ACC112 (cell line): ENCODE results near the gene GRIK4.

Experiments used
- H2AFZ ChIP-seq: fragments of 200-600 bp; sonication (generic); one replicate; pipeline ENCODE4 v1.6.0; 2017; ENCODE audit warnings: antibody characterized with exemption, low read length; ENCODE audit not compliant: unreplicated experiment
- H3K27ac ChIP-seq: fragments of 200-600 bp; sonication (generic); 2 replicates; pipeline ENCODE4 v1.5.1; 2014; ENCODE audit warnings: low read depth, mild to moderate bottlenecking, antibody characterized with exemption, low read length, moderate library complexity
- H3K27me3 ChIP-seq: fragments of 200-600 bp; sonication (generic); 2 replicates; pipeline ENCODE4 v1.6.1; 2014; ENCODE audit warnings: mild to moderate bottlenecking, antibody characterized with exemption, low read length, moderate library complexity, mixed read lengths; ENCODE audit not compliant: insufficient read depth
- H3K36me3 ChIP-seq: fragments of 200-600 bp; sonication (generic); 2 replicates; pipeline ENCODE4 v1.6.1; 2016; ENCODE audit warnings: mild to moderate bottlenecking, antibody characterized with exemption, low read length, moderate library complexity, mixed read lengths; ENCODE audit not compliant: insufficient read depth
- H3K4me1 ChIP-seq: fragments of 200-600 bp; sonication (generic); one replicate; pipeline ENCODE4 v1.6.1; 2016; ENCODE audit warnings: low read length, mixed read lengths; ENCODE audit not compliant: insufficient read depth, unreplicated experiment, control insufficient read depth
- H3K4me3 ChIP-seq: fragments of 200-600 bp; sonication (generic); 2 replicates; pipeline ENCODE4 v1.5.1; 2014; ENCODE audit warnings: mild to moderate bottlenecking, low read depth, low read length
- H3K79me2 ChIP-seq: fragments of 200-600 bp; sonication (generic); one replicate; pipeline ENCODE4 v1.6.0; 2016; ENCODE audit warnings: low read length; ENCODE audit not compliant: control insufficient read depth, unreplicated experiment, insufficient read depth

Gene GRIK4

GRCh38 chr11:120815319-120816100, 304.0 kb downstream of the GRIK4 start:
- no peaks in the 10 kb centered on the region for H3K4me1 ChIP-seq
- H3K27ac ChIP-seq: no peak overlapping the region
- H3K36me3 ChIP-seq: no peaks in the 10 kb centered on the region
- no peaks in the 10 kb centered on the region for H3K79me2 ChIP-seq
- no peak overlapping the region for H2AFZ ChIP-seq
- H3K4me3 ChIP-seq: no peak overlapping the region
- peaks cover 46% of the 10 kb centered on the region for H3K27me3 ChIP-seq

DNA sequence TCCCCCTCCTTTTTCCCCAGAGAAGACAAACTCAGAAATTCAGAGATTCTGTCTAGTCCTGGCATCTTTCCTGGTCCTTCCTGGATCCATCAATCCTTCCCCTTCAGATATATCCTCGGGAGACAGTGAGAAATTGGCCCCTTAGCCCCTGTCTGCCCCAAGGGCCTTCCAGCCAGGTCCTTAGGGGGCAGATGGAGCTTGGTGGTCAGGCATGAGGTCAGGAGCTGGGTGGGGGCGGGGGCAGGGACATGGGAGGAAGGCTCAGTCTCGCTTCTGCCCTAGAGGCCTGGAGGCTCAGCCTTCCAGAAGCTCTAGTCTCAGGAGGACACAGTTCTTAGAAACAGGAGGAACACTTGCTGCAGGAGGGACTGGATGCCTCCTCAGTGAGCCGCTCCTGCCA, 304.6 kb downstream of the GRIK4 start:
- Histone ChIP-seq H3K27ac (no peak overlapping the region), H3K36me3 (no peaks in the 10 kb centered on the region), H3K4me3 (no peak overlapping the region), H2AFZ (no peak overlapping the region), H3K27me3 (peaks cover 52% of the 10 kb centered on the region), H3K4me1 (no peaks in the 10 kb centered on the region), H3K79me2 (no peaks in the 10 kb centered on the region)

- H3K36me3 ChIP-seq: no peaks in the 10 kb centered on the region
- peaks cover 54% of the 10 kb centered on the region for H3K27me3 ChIP-seq
- no peaks in the 10 kb centered on the region for H3K4me1 ChIP-seq
- H2AFZ ChIP-seq: no peak overlapping the region
- H3K4me3 ChIP-seq: no peak overlapping the region
- no peaks in the 10 kb centered on the region for H3K79me2 ChIP-seq
- H3K27ac ChIP-seq: no peak overlapping the region
These were observed 305.2 kb downstream of the GRIK4 start for GRCh38 chr11:120816711-120817110.

DNA sequence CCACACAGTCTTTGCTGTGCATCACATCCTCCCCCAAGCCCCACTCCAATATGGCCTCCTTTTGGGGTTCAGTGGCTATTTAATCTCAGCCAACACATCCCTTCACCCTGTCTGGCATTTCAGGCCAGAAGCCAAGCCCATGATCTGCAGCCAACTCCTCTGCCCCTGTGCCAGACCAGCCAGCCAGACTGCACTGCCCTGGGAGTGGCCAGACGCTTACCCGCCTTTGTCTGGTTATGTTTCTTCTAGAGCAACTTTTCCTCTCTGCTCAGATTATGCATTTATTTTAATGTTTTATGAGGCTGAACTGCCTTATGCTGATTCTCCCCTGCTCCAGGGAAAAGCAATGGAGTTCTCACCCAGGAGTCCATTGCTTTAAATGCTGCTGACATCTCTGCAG, 305.6 kb downstream of the GRIK4 start:
- H3K4me1 ChIP-seq: no peaks in the 10 kb centered on the region
- no peaks in the 10 kb centered on the region for H3K36me3 ChIP-seq
- no peak overlapping the region for H3K4me3 ChIP-seq
- no peak overlapping the region for H2AFZ ChIP-seq
- H3K79me2 ChIP-seq: no peaks in the 10 kb centered on the region
- no peak overlapping the region for H3K27ac ChIP-seq
- H3K27me3 ChIP-seq: peaks cover 54% of the 10 kb centered on the region

GRCh38 chr11:120818097-120818496, 306.5 kb downstream of the GRIK4 start:
- Histone ChIP-seq H3K4me3 (no peak overlapping the region), H3K79me2 (no peaks in the 10 kb centered on the region), H3K27me3 (peaks cover 52% of the 10 kb centered on the region), H3K36me3 (no peaks in the 10 kb centered on the region), H2AFZ (no peak overlapping the region), H3K4me1 (no peaks in the 10 kb centered on the region), H3K27ac (no peak overlapping the region)

GRCh38 chr11:120819003-120819402, 307.5 kb downstream of the GRIK4 start:
- peaks cover 56% of the 10 kb centered on the region for H3K27me3 ChIP-seq
- H3K27ac ChIP-seq: no peak overlapping the region
- no peak overlapping the region for H2AFZ ChIP-seq
- no peaks in the 10 kb centered on the region for H3K4me1 ChIP-seq
- H3K4me3 ChIP-seq: no peak overlapping the region
- H3K79me2 ChIP-seq: no peaks in the 10 kb centered on the region
- H3K36me3 ChIP-seq: no peaks in the 10 kb centered on the region

GRCh38 chr11:120819437-120820365, 308.2 kb downstream of the GRIK4 start:
- Histone ChIP-seq H3K36me3 (no peaks in the 10 kb centered on the region), H3K27me3 (peaks cover 56% of the 10 kb centered on the region), H3K27ac (no peak overlapping the region), H2AFZ (no peak overlapping the region), H3K4me3 (no peak overlapping the region), H3K4me1 (no peaks in the 10 kb centered on the region), H3K79me2 (no peaks in the 10 kb centered on the region)

GRCh38 chr11:120823159-120823558, 311.6 kb downstream of the GRIK4 start:
- no peak overlapping the region for H3K4me3 ChIP-seq
- H3K27me3 ChIP-seq: peaks cover 56% of the 10 kb centered on the region
- no peak overlapping the region for H3K27ac ChIP-seq
- H2AFZ ChIP-seq: no peak overlapping the region
- H3K79me2 ChIP-seq: no peaks in the 10 kb centered on the region
- no peaks in the 10 kb centered on the region for H3K36me3 ChIP-seq
- H3K4me1 ChIP-seq: no peaks in the 10 kb centered on the region

- no peaks in the 10 kb centered on the region for H3K4me1 ChIP-seq
- H3K36me3 ChIP-seq: no peaks in the 10 kb centered on the region
- no peak overlapping the region for H3K4me3 ChIP-seq
- peaks cover 48% of the 10 kb centered on the region for H3K27me3 ChIP-seq
- H3K79me2 ChIP-seq: no peaks in the 10 kb centered on the region
- no peak overlapping the region for H3K27ac ChIP-seq
- H2AFZ ChIP-seq: no peak overlapping the region
These were observed 312.7 kb downstream of the GRIK4 start for GRCh38 chr11:120824242-120824641.

GRCh38 chr11:120827198-120827597, 315.6 kb downstream of the GRIK4 start:
- Histone ChIP-seq H3K27ac (no peak overlapping the region), H3K79me2 (no peaks in the 10 kb centered on the region)

More at GRCh38 chr11:120827198-120827597, 315.6 kb downstream of the GRIK4 start:
- no peak overlapping the region for H2AFZ ChIP-seq
- H3K36me3 ChIP-seq: no peaks in the 10 kb centered on the region
- peaks cover 52% of the 10 kb centered on the region for H3K27me3 ChIP-seq
- H3K4me3 ChIP-seq: no peak overlapping the region
- H3K4me1 ChIP-seq: no peaks in the 10 kb centered on the region
